ENCODE data around the gene PPFIA1.

PPFIA1 gene

GRCh38 chr11:70432065-70432464, 161.6 kb downstream of the PPFIA1 start:
- no peak for DNase-seq (ENCODE audit: low spot score)

- DNase-seq (ENCODE audit: low spot score), result no peak
Measured at GRCh38 chr11:70432580-70432979, 162.1 kb downstream of the PPFIA1 start.

- DNase-seq (ENCODE audit: low spot score), result no peak
Measured at GRCh38 chr11:70433038-70433437, 162.5 kb downstream of the PPFIA1 start.

- no peak for DNase-seq (ENCODE audit: low spot score)
Measured at GRCh38 chr11:70433526-70433925, 163.0 kb downstream of the PPFIA1 start.

All from D341Med (cell line).